GM12878 (cell line): Measurements from ENCODE around the gene C1orf232. TPM values are rescaled to one million over a fixed set of nuclear protein-coding genes. Genes with fewer than 3 reads are reported as not detected.
A peak's percentile ranks its signal among the peaks of the same experiment; 100 is the strongest.

Source experiments
- ATF7 ChIP-seq: fragments of 450-650 bp; IDR thresholded peaks from 2 replicates; pipeline ENCODE4 v1.6.1; 2016; ENCODE audit warnings: low read depth, mild to moderate bottlenecking
- BACH1 ChIP-seq: fragments of 450-650 bp; IDR thresholded peaks from 2 replicates; pipeline ENCODE4 v1.6.1; 2017; ENCODE audit warnings: mild to moderate bottlenecking, borderline replicate concordance
- CHD4 ChIP-seq: fragments of 200-600 bp; sonication (generic); IDR thresholded peaks from 2 replicates; pipeline ENCODE4 v1.6.1; 2016; ENCODE audit warnings: mild to moderate bottlenecking
- ESRRA ChIP-seq: IDR thresholded peaks from 2 replicates; pipeline ENCODE4 v1.6.1; 2012; ENCODE audit warnings: mild to moderate bottlenecking, low read length, improper control_type of control experiment
- KLF5 ChIP-seq: fragments of 450-650 bp; IDR thresholded peaks from 2 replicates; pipeline ENCODE4 v1.6.1; 2014; ENCODE audit warnings: mild to moderate bottlenecking; ENCODE audit not compliant: partially characterized antibody
- NFIC ChIP-seq: IDR thresholded peaks from 2 replicates; pipeline ENCODE4 v1.6.1; 2012; ENCODE audit warnings: low read depth, mild to moderate bottlenecking, inconsistent platforms, low read length, moderate library complexity
- NFYB ChIP-seq: IDR thresholded peaks from 2 replicates; pipeline ENCODE4 v1.6.1; 2011; ENCODE audit warnings: low read depth, mild to moderate bottlenecking, low read length, improper control_type of control experiment, moderate library complexity; ENCODE audit not compliant: insufficient read depth
- NR2C1 ChIP-seq: fragments of 450-650 bp; IDR thresholded peaks from 2 replicates; pipeline ENCODE4 v1.6.1; 2017; ENCODE audit warnings: antibody characterized with exemption, mild to moderate bottlenecking, moderate library complexity
- NR2F1 ChIP-seq: fragments of 450-650 bp; conservative IDR thresholded peaks from 2 replicates; pipeline ENCODE4 v1.6.1; 2017; ENCODE audit warnings: mild to moderate bottlenecking
- SIX5 ChIP-seq: IDR thresholded peaks from 2 replicates; pipeline ENCODE4 v1.6.1; 2011; ENCODE audit warnings: mild to moderate bottlenecking, low read depth, low read length, moderate library complexity; ENCODE audit not compliant: severe bottlenecking
- SMARCA5 ChIP-seq: fragments of 450-650 bp; IDR thresholded peaks from 2 replicates; pipeline ENCODE4 v1.6.1; 2017; ENCODE audit warnings: mild to moderate bottlenecking
- SP1 ChIP-seq: IDR thresholded peaks from one replicate; pipeline ENCODE4 v1.6.1; 2011; ENCODE audit warnings: low read depth, low read length
- SREBF1 ChIP-seq: IDR thresholded peaks from 2 replicates; pipeline ENCODE4 v1.6.1; 2012; ENCODE audit warnings: mild to moderate bottlenecking, low read length
- SREBF2 ChIP-seq: IDR thresholded peaks from 2 replicates; pipeline ENCODE4 v1.6.1; 2012; ENCODE audit warnings: mild to moderate bottlenecking, low read length
- TARDBP ChIP-seq: IDR thresholded peaks from 2 replicates; pipeline ENCODE4 v1.6.1; 2016; ENCODE audit warnings: borderline replicate concordance
- ZNF274 ChIP-seq: IDR thresholded peaks from one replicate; pipeline ENCODE4 v1.8.0; 2011; ENCODE audit not compliant: insufficient read length, insufficient read depth
- ZSCAN29 ChIP-seq: fragments of 450-650 bp; IDR thresholded peaks from 2 replicates; pipeline ENCODE4 v1.6.1; 2017; ENCODE audit warnings: mild to moderate bottlenecking, moderate library complexity
- polyA plus RNA-seq, 11 experiments: library from polyadenylated mRNA; depleted of rRNA in 4 of 11; unstranded in 6 of 11; stranded (reverse) in 5 of 11; fragments of >200 nt; fragmentation: Nextera tagmentation in 4 of 11; fragmentation: Illumina TruSeq in 1 of 11; extraction: Ambion mirVana in 4 of 11; extraction: Trizol in 1 of 11; gene quantifications; 1 replicate in 1 of 11; 2 replicates in 10 of 11; pipeline versions ENCODE4 v1.2.1 to v1.2.3, GENCODE V29; 2011 to 2016; ENCODE audit warnings: inconsistent platforms in 2 of 11, missing spikeins in 2 of 11, low read depth in 1 of 11
- total RNA-seq, 4 experiments: library from RNA; depleted of rRNA in 3 of 4; stranded (reverse); fragments of >200 nt in 3 of 4; fragmentation: Illumina TruSeq in 1 of 4; extraction: Trizol in 1 of 4; gene quantifications; 2 replicates each; pipeline versions ENCODE4 v1.2.1 to v1.2.3, GENCODE V29; 2013 to 2021
- TF ChIP-seq, protein P1 (sequence below): fragments of 450-650 bp; formaldehyde crosslinking; IDR thresholded peaks from 2 replicates; pipeline ENCODE4 v1.5.0; 2022; ENCODE audit warnings: mild to moderate bottlenecking, missing genetic modification characterization
- TF ChIP-seq, protein P2 (sequence below): fragments of 450-650 bp; IDR thresholded peaks from 2 replicates; pipeline ENCODE4 v1.6.1; 2018; ENCODE audit warnings: borderline replicate concordance, mild to moderate bottlenecking; ENCODE audit not compliant: partially characterized antibody
- TF ChIP-seq, protein P3 (sequence below): fragments of 450-650 bp; IDR thresholded peaks from 2 replicates; pipeline ENCODE4 v1.6.1; 2017; ENCODE audit warnings: mild to moderate bottlenecking, moderate library complexity

The C1orf232 gene
- total and polyA plus RNA-seq, 10 of the 15 experiments (the other 5 are each of a cell fraction or from before 2014, with no cell fraction given), result not detected

DNA sequence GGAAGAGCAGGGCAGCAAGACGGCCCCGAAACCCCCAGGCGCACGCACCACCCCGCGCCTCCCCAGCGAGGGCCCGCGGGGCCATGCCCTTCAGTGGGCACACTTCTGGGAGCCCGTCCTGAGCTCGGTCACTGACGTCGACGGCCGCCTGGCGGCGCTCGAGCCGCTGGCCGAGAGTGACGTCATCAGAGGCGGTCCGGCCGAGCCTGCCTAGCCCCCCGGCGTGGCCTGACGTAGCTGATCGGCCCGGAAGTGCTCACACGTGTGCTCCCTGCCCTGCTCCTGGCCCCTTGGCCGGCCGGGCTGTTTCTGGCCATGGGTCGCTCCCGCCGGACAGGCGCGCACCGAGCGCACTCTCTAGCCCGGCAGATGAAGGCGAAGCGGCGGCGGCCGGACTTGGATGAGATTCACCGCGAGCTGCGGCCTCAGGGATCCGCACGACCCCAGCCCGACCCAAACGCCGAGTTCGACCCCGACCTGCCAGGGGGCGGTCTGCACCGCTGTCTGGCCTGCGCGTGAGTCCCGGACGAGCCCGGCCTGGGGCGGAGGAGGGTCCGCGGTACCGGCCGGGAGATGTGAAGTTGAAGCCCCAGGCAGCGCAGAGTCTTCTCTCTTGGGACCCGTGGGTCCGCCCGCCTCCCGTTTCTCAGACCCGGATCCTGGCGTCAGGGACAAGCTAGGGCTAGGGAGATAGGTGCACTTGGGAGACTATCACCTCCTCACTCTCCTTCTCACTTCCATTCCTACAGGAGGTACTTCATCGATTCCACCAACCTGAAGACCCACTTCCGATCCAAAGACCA, 1.1 kb upstream of the C1orf232 start, which contains the start of gene ZNF593 (continued):
- TF ChIP-seq, protein P1, sequence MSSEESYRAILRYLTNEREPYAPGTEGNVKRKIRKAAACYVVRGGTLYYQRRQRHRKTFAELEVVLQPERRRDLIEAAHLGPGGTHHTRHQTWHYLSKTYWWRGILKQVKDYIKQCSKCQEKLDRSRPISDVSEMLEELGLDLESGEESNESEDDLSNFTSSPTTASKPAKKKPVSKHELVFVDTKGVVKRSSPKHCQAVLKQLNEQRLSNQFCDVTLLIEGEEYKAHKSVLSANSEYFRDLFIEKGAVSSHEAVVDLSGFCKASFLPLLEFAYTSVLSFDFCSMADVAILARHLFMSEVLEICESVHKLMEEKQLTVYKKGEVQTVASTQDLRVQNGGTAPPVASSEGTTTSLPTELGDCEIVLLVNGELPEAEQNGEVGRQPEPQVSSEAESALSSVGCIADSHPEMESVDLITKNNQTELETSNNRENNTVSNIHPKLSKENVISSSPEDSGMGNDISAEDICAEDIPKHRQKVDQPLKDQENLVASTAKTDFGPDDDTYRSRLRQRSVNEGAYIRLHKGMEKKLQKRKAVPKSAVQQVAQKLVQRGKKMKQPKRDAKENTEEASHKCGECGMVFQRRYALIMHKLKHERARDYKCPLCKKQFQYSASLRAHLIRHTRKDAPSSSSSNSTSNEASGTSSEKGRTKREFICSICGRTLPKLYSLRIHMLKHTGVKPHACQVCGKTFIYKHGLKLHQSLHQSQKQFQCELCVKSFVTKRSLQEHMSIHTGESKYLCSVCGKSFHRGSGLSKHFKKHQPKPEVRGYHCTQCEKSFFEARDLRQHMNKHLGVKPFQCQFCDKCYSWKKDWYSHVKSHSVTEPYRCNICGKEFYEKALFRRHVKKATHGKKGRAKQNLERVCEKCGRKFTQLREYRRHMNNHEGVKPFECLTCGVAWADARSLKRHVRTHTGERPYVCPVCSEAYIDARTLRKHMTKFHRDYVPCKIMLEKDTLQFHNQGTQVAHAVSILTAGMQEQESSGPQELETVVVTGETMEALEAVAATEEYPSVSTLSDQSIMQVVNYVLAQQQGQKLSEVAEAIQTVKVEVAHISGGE (CRISPR knock-in tag), result no peak
- TF ChIP-seq ZNF274, result no peak
- TF ChIP-seq NFYB, result no peak
- TF ChIP-seq, protein P2, sequence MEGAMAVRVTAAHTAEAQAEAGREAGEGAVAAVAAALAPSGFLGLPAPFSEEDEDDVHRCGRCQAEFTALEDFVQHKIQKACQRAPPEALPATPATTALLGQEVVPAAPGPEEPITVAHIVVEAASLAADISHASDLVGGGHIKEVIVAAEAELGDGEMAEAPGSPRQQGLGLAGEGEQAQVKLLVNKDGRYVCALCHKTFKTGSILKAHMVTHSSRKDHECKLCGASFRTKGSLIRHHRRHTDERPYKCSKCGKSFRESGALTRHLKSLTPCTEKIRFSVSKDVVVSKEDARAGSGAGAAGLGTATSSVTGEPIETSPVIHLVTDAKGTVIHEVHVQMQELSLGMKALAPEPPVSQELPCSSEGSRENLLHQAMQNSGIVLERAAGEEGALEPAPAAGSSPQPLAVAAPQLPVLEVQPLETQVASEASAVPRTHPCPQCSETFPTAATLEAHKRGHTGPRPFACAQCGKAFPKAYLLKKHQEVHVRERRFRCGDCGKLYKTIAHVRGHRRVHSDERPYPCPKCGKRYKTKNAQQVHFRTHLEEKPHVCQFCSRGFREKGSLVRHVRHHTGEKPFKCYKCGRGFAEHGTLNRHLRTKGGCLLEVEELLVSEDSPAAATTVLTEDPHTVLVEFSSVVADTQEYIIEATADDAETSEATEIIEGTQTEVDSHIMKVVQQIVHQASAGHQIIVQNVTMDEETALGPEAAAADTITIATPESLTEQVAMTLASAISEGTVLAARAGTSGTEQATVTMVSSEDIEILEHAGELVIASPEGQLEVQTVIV, result peak; percentile 76
- no peak for TF ChIP-seq KLF5
- peak; percentile 57; the same call in 1 of the 2 replicates for TF ChIP-seq BACH1
- peak; percentile 85 for TF ChIP-seq NR2F1
- TF ChIP-seq CHD4, result no peak
- no peak for TF ChIP-seq NFIC
- TF ChIP-seq SP1, result peak; percentile 70
- TF ChIP-seq, protein P3, sequence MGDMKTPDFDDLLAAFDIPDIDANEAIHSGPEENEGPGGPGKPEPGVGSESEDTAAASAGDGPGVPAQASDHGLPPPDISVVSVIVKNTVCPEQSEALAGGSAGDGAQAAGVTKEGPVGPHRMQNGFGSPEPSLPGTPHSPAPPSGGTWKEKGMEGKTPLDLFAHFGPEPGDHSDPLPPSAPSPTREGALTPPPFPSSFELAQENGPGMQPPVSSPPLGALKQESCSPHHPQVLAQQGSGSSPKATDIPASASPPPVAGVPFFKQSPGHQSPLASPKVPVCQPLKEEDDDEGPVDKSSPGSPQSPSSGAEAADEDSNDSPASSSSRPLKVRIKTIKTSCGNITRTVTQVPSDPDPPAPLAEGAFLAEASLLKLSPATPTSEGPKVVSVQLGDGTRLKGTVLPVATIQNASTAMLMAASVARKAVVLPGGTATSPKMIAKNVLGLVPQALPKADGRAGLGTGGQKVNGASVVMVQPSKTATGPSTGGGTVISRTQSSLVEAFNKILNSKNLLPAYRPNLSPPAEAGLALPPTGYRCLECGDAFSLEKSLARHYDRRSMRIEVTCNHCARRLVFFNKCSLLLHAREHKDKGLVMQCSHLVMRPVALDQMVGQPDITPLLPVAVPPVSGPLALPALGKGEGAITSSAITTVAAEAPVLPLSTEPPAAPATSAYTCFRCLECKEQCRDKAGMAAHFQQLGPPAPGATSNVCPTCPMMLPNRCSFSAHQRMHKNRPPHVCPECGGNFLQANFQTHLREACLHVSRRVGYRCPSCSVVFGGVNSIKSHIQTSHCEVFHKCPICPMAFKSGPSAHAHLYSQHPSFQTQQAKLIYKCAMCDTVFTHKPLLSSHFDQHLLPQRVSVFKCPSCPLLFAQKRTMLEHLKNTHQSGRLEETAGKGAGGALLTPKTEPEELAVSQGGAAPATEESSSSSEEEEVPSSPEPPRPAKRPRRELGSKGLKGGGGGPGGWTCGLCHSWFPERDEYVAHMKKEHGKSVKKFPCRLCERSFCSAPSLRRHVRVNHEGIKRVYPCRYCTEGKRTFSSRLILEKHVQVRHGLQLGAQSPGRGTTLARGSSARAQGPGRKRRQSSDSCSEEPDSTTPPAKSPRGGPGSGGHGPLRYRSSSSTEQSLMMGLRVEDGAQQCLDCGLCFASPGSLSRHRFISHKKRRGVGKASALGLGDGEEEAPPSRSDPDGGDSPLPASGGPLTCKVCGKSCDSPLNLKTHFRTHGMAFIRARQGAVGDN, result peak; percentile 87
- TF ChIP-seq ATF7, result peak; percentile 99
- TF ChIP-seq TARDBP, result peak; percentile 31; the same call in 1 of the 2 replicates
- TF ChIP-seq NR2C1, result peak; percentile 81
- no peak for TF ChIP-seq SIX5
- 0 out of 2 replicates have a peak, but pooled peaks have one; percentile 25 for TF ChIP-seq SREBF1
- TF ChIP-seq SREBF2, result no peak
- peak; percentile 82; the same call in 1 of the 2 replicates for TF ChIP-seq ESRRA
- peak; percentile 93 for TF ChIP-seq SMARCA5
- TF ChIP-seq ZSCAN29, result no peak
